Endothelial cell of umbilical vein (primary cell): ENCODE results near the gene CPNE5.

ENCODE experiments used
- EZH2 ChIP-seq: IDR thresholded peaks from 2 replicates; pipeline ENCODE4 v1.6.1; 2012; ENCODE audit warnings: borderline replicate concordance, low read depth, mild to moderate bottlenecking, moderate library complexity, low read length, inconsistent platforms; ENCODE audit not compliant: severe bottlenecking
- FOS ChIP-seq: IDR thresholded peaks from 2 replicates; pipeline ENCODE4 v1.6.1; 2011; ENCODE audit warnings: mild to moderate bottlenecking, low read length, moderate library complexity, borderline replicate concordance; ENCODE audit not compliant: insufficient read depth
- GATA2 ChIP-seq: IDR thresholded peaks from 2 replicates; pipeline ENCODE4 v1.7.0; 2011; ENCODE audit warnings: low read depth, mild to moderate bottlenecking, moderate library complexity, mixed read lengths, low read length; ENCODE audit not compliant: insufficient read length, insufficient read depth
- JUN ChIP-seq: IDR thresholded peaks from 2 replicates; pipeline ENCODE4 v1.6.1; 2011; ENCODE audit warnings: borderline replicate concordance, low read depth; ENCODE audit not compliant: insufficient read length, insufficient read depth
- MAX ChIP-seq: IDR thresholded peaks from 2 replicates; pipeline ENCODE4 v1.6.1; 2011; ENCODE audit not compliant: insufficient read depth, insufficient read length
- MYC ChIP-seq: IDR thresholded peaks from one replicate; pipeline ENCODE4 v1.6.1; 2011; ENCODE audit warnings: mild to moderate bottlenecking, low read depth, low read length
- POLR2A ChIP-seq: IDR thresholded peaks from 2 replicates; pipeline ENCODE4 v1.6.1; 2012; ENCODE audit warnings: low read depth, mild to moderate bottlenecking, control low read depth, low read length
- POLR2AphosphoS5 ChIP-seq: IDR thresholded peaks from 2 replicates; pipeline ENCODE4 v1.6.1; 2012; ENCODE audit warnings: low read depth, mild to moderate bottlenecking, control low read depth, low read length, moderate library complexity; ENCODE audit not compliant: insufficient read depth
- TF ChIP-seq, protein P1 (sequence below), 2 donors: IDR thresholded peaks; 1 replicate in 1 of 2; 2 replicates in 1 of 2; pipeline ENCODE4 v1.5.1; 2011; ENCODE audit warnings: low read length in 2 of 2, mild to moderate bottlenecking in 2 of 2, moderate library complexity in 2 of 2, control low read depth in 1 of 2, inconsistent platforms in 1 of 2, low read depth in 1 of 2; ENCODE audit not compliant: insufficient read depth in 1 of 2; ENCODE audit errors: extremely low read depth in 1 of 2

DNA sequence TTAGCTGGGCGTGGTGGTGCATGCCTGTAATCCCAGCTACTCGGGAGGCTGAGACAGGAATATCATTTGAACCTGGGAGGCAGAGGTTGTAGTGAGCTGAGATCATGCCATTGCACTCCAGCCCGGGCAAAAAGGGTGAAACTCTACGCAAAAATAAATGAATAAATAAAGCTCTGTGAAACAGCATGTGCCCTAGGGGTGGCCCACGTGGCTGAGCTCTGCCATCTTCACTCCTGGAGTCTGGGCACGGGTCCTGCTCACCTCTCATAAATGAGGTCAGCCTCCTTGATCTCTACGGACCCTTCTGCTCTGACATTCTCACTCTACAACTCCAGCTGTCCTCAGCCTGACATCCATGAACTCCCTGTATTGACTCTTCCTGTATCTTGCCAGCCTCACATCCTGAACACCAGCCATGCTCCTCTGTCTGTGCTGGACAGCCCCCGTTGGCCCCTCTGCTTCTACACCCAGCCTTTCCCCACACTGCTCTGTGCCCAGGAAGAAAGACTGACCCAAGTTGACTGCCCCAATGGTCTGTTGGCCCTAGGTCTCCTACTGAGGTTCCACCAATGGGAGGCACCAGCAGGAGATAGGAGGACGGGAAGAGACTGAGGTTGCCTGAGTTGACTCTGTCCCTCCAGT lies 21.9 kb downstream of the CPNE5 start:
- TF ChIP-seq, protein P1, sequence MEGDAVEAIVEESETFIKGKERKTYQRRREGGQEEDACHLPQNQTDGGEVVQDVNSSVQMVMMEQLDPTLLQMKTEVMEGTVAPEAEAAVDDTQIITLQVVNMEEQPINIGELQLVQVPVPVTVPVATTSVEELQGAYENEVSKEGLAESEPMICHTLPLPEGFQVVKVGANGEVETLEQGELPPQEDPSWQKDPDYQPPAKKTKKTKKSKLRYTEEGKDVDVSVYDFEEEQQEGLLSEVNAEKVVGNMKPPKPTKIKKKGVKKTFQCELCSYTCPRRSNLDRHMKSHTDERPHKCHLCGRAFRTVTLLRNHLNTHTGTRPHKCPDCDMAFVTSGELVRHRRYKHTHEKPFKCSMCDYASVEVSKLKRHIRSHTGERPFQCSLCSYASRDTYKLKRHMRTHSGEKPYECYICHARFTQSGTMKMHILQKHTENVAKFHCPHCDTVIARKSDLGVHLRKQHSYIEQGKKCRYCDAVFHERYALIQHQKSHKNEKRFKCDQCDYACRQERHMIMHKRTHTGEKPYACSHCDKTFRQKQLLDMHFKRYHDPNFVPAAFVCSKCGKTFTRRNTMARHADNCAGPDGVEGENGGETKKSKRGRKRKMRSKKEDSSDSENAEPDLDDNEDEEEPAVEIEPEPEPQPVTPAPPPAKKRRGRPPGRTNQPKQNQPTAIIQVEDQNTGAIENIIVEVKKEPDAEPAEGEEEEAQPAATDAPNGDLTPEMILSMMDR (IDR thresholded peaks at IDR 0.05; ENCODE audit: extremely low read depth in 1 of 2, insufficient read depth in 1 of 2, low read depth in 1 of 2, low read length in 2 of 2), result no peak
- TF ChIP-seq POLR2A (no peak), EZH2 (no peak), POLR2AphosphoS5 (no peak), JUN (no peak), MAX (no peak), GATA2 (no peak), MYC (no peak), FOS (no peak)
